ENCODE results near the gene NPAS3. TPM values are rescaled to one million over a fixed set of nuclear protein-coding genes. Genes with fewer than 3 reads are reported as not detected.

The NPAS3 gene
- total and polyA plus RNA-seq, 7 donors, result 0.04 to 1.5 (median 0.39) TPM

DNA sequence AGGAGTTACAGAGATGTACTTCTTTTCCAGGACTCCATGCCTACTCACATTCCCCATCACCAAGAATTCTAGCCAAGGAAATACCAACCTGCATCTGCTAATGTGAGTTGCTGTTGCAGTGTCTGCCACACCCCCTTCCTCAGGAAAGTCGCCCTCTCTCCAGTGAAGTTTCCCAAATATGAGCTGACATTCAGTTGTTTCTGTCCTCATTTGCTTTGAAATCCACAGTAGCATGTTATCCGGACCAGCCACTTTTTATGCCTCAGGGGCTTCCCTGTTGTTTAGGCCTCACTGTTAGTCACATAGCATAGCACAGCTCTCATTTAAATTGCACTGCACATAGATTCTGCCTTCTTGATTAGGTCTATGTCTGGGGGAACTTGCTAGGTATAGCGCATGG lies 799.8 kb downstream of the NPAS3 start:
- Histone ChIP-seq H3K9me3 (peaks cover 2% of the 10 kb centered on the region), H3K36me3 (ENCODE audit: insufficient read depth in 1 of 2, low read depth in 1 of 2) (no peaks in the 10 kb centered on the region), H3K4me1 (no peaks in the 10 kb centered on the region), H3K27ac (no peak overlapping the region), H3K27me3 (ENCODE audit: insufficient read depth in 3 of 3, low read length in 2 of 3) (no peaks in the 10 kb centered on the region), H3K4me3 (no peak overlapping the region)
- ATAC-seq (no peak), DNase-seq (no peak)
- WGBS, 3 donors, result 71 to 87% (median 82%) methylated on average over 3 of the region's 3 CpGs
- intact Hi-C loops (cut with DNase I), result no loop called here
- TF ChIP-seq CTCF (IDR thresholded peaks at IDR 0.05), result no peak

DNA sequence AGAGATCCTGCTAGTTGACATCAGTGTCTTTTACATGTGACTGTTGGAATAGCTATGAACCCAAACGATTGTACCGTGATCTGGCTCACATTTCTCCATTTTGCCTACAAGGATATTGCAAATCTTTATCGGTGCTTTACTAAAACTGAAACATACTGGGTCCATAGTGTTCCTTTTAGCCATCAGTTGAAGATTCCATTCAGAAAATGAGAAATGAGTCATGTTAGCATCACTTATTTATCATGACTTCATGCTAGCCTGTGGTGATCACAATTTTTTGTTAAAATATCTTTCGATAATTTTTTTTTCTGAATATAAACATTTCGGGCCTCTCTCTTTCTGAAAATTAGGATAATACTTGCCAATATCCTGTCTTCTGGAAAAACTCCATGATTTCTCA lies 801.9 kb downstream of the NPAS3 start:
- Histone ChIP-seq H3K9me3 (peaks cover 3% of the 10 kb centered on the region), H3K27me3 (ENCODE audit: insufficient read depth in 3 of 3, low read length in 2 of 3) (no peaks in the 10 kb centered on the region), H3K4me3 (no peak overlapping the region), H3K36me3 (ENCODE audit: insufficient read depth in 1 of 2, low read depth in 1 of 2) (no peaks in the 10 kb centered on the region), H3K4me1 (no peaks in the 10 kb centered on the region), H3K27ac (no peak overlapping the region)
- TF ChIP-seq CTCF (IDR thresholded peaks at IDR 0.05), result no peak
- intact Hi-C loops (cut with DNase I), result no loop called here
- no peak for ATAC-seq
- DNase-seq, result no peak
- 88 to 97% (median 91%) methylated on average over 5 of the region's 5 CpGs for WGBS, 3 donors

- H3K4me3 ChIP-seq, result no peak overlapping the region
- no peak for DNase-seq
- no peak for TF ChIP-seq CTCF (IDR thresholded peaks at IDR 0.05)
- no peaks in the 10 kb centered on the region for H3K4me1 ChIP-seq
- intact Hi-C loops (cut with DNase I), result no loop called here
- no peaks in the 10 kb centered on the region for H3K36me3 ChIP-seq (ENCODE audit: insufficient read depth in 1 of 2, low read depth in 1 of 2)
- no peak for ATAC-seq
- no peaks in the 10 kb centered on the region for H3K27me3 ChIP-seq (ENCODE audit: insufficient read depth in 3 of 3, low read length in 2 of 3)
- H3K9me3 ChIP-seq, result peaks cover 3% of the 10 kb centered on the region
- no peak overlapping the region for H3K27ac ChIP-seq
- WGBS, 3 donors, result 88 to 93% (median 91%) methylated on average over 4 of the region's 4 CpGs
These were observed 803.5 kb downstream of the NPAS3 start for GRCh38 chr14:33742166-33742565.

DNA sequence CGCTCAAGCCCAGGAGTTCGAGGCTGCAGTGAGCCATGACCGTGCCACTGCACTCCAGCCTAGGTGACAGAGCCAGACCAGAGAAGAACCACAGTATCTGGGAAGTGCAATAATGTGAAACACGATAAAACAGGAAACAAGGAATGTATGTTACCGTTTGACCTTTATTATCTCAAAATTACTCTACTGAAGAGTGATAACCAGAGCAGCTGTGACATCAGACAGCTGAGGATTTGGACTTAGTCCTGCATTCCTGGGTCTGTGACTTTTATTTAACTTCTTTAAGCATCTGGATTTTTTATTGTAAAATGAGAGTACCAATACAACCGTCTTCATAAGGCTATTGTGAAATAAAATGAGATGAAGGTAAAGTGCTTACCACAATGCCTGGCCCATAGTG lies 806.5 kb downstream of the NPAS3 start:
- H3K27me3 ChIP-seq (ENCODE audit: insufficient read depth in 3 of 3, low read length in 2 of 3), result peaks cover 0 to 3% (median 0%) of the 10 kb centered on the region in 3 donors
- no peaks in the 10 kb centered on the region for H3K4me1 ChIP-seq
- H3K36me3 ChIP-seq (ENCODE audit: insufficient read depth in 1 of 2, low read depth in 1 of 2), result no peaks in the 10 kb centered on the region
- H3K9me3 ChIP-seq, result peaks cover 3% of the 10 kb centered on the region
- WGBS, 3 donors, result 56 to 61% (median 58%) methylated on average over 6 of the region's 6 CpGs
- no peak overlapping the region for H3K27ac ChIP-seq
- intact Hi-C loops (cut with DNase I), result no loop called here
- no peak overlapping the region for H3K4me3 ChIP-seq
- no peak for ATAC-seq
- TF ChIP-seq CTCF (IDR thresholded peaks at IDR 0.05), result no peak
- no peak for DNase-seq

- DNase-seq, result no peak
- peaks cover 3% of the 10 kb centered on the region for H3K9me3 ChIP-seq
- no peak for ATAC-seq
- H3K27me3 ChIP-seq (ENCODE audit: insufficient read depth in 3 of 3, low read length in 2 of 3), result peaks cover 0 to 3% (median 0%) of the 10 kb centered on the region in 3 donors
- H3K4me1 ChIP-seq, result no peaks in the 10 kb centered on the region
- H3K36me3 ChIP-seq (ENCODE audit: insufficient read depth in 1 of 2, low read depth in 1 of 2), result no peaks in the 10 kb centered on the region
- intact Hi-C loops (cut with DNase I), result no loop called here
- no peak overlapping the region for H3K27ac ChIP-seq
- no peak overlapping the region for H3K4me3 ChIP-seq
- TF ChIP-seq CTCF (IDR thresholded peaks at IDR 0.05), result no peak
- WGBS, 3 donors, result 54 to 81% (median 81%) methylated on average over 1 of the region's 1 CpG
These were observed 809.1 kb downstream of the NPAS3 start for GRCh38 chr14:33747749-33748148.

Data from psoas muscle (tissue), 8 donors.